Endothelial cell (in vitro differentiated cells): ENCODE measurements around the gene CLIP1. TPM values are rescaled to one million over a fixed set of nuclear protein-coding genes. Genes with fewer than 3 reads are reported as not detected.
"Not testable (repeated sequence)": the region's sequence is repeated elsewhere in the genome, so short reads cannot be mapped to it uniquely, and the experiment has no call there.

Experiments
- DNase-seq: peaks from one replicate; pipeline ENCODE4 v3.0.0; 2021; ENCODE audit warnings: low spot score
- H3K27ac Mint-ChIP-seq: one replicate; pipeline ENCODE4 v1.8.0; 2021; ENCODE audit warnings: mixed read lengths, inconsistent platforms; ENCODE audit not compliant: unreplicated experiment
- H3K27me3 Mint-ChIP-seq: one replicate; pipeline ENCODE4 v1.8.0; 2021; ENCODE audit warnings: mild to moderate bottlenecking, moderate library complexity, mixed read lengths, inconsistent platforms; ENCODE audit not compliant: unreplicated experiment
- H3K36me3 Mint-ChIP-seq: one replicate; pipeline ENCODE4 v1.8.0; 2021; ENCODE audit warnings: mild to moderate bottlenecking, low read depth, mixed read lengths, inconsistent platforms; ENCODE audit not compliant: unreplicated experiment
- H3K4me1 Mint-ChIP-seq: one replicate; pipeline ENCODE4 v1.8.0; 2021; ENCODE audit warnings: mild to moderate bottlenecking, mixed read lengths, inconsistent platforms; ENCODE audit not compliant: unreplicated experiment
- H3K4me3 Mint-ChIP-seq: one replicate; pipeline ENCODE4 v1.8.0; 2021; ENCODE audit warnings: mild to moderate bottlenecking, mixed read lengths, inconsistent platforms; ENCODE audit not compliant: unreplicated experiment
- H3K9me3 Mint-ChIP-seq: one replicate; pipeline ENCODE4 v1.8.0; 2021; ENCODE audit warnings: mixed read lengths, inconsistent platforms; ENCODE audit not compliant: unreplicated experiment
- total RNA-seq: library from RNA; stranded (reverse); fragmentation: NEBNext Ultra II Directional; extraction: Animal tissue kit (Norgen Biotek cat#: 25700); gene quantifications from one replicate; pipeline ENCODE4 v1.2.1, GENCODE V29; 2021; ENCODE audit not compliant: unreplicated experiment
- TF ChIP-seq, protein P1 (sequence below): fragments of 200-600 bp; sonication (generic); IDR thresholded peaks from one replicate; pipeline ENCODE4 v1.5.0; 2021; ENCODE audit warnings: antibody characterized with exemption; ENCODE audit not compliant: unreplicated experiment

The CLIP1 gene
- total RNA-seq, 1 donor from 2014 or later: 57.7 TPM

DNA sequence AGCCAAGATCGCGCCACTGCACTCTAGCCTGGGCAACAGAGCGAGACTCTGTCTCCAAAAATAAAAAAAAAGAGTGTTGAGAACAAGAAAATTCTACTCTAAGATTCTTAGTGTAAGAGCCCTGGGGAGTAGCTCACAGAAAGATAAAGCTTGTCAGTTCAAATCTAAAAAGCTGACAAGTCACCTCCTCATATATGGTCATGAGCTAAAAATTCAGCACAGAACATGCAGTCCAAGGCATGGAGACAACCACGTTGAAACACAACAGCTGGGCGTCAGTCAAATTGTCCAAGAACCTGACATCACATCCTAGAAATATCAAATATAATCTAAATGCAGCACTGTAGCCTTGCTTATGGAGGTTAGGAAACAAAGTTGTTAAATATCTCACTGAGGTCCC, 47.8 kb downstream of the CLIP1 start:
- DNase-seq: no peak
- Mint-ChIP-seq H3K27ac (no peak overlapping the region), H3K36me3 (peaks cover 26% of the 10 kb centered on the region), H3K4me3 (no peak overlapping the region), H3K9me3 (no peaks in the 10 kb centered on the region), H3K4me1 (peaks cover 21% of the 10 kb centered on the region), H3K27me3 (peaks cover 2% of the 10 kb centered on the region)
- TF ChIP-seq, protein P1, sequence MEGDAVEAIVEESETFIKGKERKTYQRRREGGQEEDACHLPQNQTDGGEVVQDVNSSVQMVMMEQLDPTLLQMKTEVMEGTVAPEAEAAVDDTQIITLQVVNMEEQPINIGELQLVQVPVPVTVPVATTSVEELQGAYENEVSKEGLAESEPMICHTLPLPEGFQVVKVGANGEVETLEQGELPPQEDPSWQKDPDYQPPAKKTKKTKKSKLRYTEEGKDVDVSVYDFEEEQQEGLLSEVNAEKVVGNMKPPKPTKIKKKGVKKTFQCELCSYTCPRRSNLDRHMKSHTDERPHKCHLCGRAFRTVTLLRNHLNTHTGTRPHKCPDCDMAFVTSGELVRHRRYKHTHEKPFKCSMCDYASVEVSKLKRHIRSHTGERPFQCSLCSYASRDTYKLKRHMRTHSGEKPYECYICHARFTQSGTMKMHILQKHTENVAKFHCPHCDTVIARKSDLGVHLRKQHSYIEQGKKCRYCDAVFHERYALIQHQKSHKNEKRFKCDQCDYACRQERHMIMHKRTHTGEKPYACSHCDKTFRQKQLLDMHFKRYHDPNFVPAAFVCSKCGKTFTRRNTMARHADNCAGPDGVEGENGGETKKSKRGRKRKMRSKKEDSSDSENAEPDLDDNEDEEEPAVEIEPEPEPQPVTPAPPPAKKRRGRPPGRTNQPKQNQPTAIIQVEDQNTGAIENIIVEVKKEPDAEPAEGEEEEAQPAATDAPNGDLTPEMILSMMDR: no peak

DNA sequence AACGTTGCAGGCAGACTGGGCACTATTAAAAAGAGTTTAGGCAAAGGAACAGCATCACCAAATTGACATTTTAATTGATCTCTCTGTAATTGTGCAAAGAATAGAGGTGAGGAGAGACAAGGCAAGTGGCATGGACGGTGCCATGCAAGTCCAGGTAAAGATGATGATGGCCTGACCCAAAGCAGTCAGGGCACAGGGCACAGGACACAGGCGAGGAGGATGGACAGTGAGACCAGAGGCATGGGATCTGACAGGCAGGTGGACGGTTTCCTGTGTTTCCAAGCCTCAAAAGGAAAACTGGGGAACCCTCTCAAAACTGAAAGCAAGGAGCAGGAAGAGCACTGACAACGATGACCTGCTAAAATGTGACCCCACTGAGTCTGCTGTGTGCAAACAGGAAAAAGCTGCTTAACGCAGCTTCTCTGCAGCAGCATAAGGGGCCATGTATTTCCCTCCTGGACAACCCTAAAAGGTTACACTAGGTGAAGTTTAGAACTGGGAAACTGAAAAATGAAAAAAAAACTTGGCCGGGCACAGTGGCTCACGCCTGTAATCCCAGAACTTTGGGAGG, 50.9 kb downstream of the CLIP1 start:
- H3K36me3 Mint-ChIP-seq: peaks cover 18% of the 10 kb centered on the region
- no peaks in the 10 kb centered on the region for H3K9me3 Mint-ChIP-seq
- H3K4me3 Mint-ChIP-seq: peak overlapping the region; percentile 49
- peaks cover 4% of the 10 kb centered on the region for H3K27me3 Mint-ChIP-seq
- H3K4me1 Mint-ChIP-seq: peaks cover 43% of the 10 kb centered on the region
- TF ChIP-seq, protein P1: no peak
- DNase-seq: peak; percentile 6
- peak overlapping the region; percentile 74 for H3K27ac Mint-ChIP-seq

DNA sequence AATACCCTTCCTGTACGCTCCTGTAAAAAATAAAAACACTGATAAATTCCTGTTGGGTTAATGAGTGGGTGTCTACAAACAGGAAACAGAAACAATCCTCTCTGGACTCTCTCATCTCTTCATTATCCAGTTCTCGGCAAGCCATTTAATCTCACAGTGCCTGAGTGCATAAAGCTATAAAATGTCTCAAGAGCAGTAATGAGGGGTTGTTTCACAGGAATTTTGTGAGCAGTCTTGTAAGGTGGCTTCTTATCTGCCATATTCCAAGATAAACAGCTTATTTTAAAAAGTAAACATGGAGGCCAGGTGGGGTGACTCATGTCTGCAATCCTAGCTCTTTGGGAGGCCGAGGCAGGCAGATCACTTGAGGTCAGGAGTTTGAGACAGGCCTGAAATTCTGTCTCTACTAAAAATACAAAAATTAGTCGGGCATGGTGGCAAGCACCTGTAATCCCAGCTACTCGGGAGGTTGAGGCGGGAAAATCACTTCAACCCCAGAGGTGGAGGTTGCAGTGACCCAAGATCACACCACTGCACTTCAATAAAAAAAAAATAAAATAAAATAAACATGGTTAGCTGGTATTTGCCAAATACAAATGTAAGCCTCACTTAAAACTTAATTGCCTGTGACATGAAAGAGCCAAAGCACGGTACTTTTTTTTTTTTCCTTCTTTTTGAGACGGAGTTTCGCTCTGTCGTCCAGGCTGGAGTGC, 54.0 kb downstream of the CLIP1 start:
- Mint-ChIP-seq H3K4me1 (peaks cover 45% of the 10 kb centered on the region), H3K27ac (peak overlapping the region; percentile 89), H3K27me3 (peaks cover 4% of the 10 kb centered on the region), H3K4me3 (no peak overlapping the region), H3K9me3 (no peaks in the 10 kb centered on the region), H3K36me3 (peaks cover 14% of the 10 kb centered on the region)
- DNase-seq: no peak
- TF ChIP-seq, protein P1: no peak

DNA sequence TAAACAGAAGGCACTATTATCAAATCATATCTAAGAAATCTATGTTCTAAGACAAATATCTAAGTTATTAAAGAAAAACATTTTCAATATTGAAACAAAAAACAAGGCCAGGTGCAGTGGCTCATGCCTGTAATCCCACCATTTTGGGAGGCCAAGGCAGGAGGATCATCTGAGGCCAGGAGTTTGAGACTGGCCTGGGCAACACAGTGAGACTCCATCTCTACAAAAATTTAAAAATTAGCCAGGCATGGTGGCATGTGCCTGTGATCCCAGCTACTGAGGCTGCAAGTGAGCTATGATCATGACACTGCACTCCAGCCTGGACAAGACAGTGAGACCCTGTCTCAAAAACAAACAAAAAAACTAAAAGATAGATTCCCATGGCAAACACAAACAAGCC, 54.8 kb downstream of the CLIP1 start:
- peak overlapping the region; percentile 89 for H3K27ac Mint-ChIP-seq
- H3K27me3 Mint-ChIP-seq, H3K4me3 Mint-ChIP-seq, DNase-seq, H3K9me3 Mint-ChIP-seq: not testable (repeated sequence)
- H3K36me3 Mint-ChIP-seq: peaks cover 15% of the 10 kb centered on the region
- peaks cover 44% of the 10 kb centered on the region for H3K4me1 Mint-ChIP-seq

DNA sequence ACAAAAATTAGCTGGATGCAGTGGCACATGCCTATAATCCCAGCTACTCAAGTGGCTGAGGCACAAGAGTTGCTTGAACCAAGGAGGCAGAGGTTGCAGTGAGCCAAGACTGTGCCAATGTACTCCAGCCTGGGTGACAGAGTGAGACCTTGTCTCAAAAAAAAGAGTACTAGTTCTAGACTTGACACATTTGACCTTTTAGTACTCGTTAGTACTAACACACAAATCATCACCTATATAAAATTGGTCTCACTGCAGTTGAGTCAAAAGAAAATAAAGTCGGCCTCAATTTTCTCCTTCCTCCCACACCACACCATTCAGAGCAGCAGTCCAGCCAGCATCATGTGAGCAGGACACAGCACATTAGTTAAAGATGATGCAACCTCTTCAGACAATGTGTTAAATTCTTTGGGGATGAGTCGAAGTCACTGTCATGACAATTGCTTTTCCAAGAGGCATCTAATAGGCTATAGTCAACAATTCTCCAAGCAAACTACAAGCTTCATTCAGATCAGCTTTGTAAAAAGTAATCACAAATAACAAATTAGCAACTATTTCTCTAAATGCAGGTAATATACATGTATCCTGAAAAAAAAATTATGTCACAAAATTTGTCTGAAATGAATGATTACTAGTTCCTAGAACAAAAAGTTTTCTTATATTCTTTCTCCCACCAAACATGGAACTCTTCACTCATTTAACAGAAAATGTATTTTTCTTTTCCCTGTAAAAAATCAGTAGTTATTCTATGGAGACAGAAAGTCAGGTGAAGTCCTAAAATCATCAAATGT, 55.6 kb downstream of the CLIP1 start:
- Mint-ChIP-seq H3K4me3 (peak overlapping the region; percentile 42), H3K9me3 (no peaks in the 10 kb centered on the region), H3K36me3 (peaks cover 15% of the 10 kb centered on the region), H3K4me1 (peaks cover 41% of the 10 kb centered on the region), H3K27ac (peak overlapping the region; percentile 80), H3K27me3 (peaks cover 4% of the 10 kb centered on the region)
- DNase-seq: peak; percentile 13
- TF ChIP-seq, protein P1: no peak

DNA sequence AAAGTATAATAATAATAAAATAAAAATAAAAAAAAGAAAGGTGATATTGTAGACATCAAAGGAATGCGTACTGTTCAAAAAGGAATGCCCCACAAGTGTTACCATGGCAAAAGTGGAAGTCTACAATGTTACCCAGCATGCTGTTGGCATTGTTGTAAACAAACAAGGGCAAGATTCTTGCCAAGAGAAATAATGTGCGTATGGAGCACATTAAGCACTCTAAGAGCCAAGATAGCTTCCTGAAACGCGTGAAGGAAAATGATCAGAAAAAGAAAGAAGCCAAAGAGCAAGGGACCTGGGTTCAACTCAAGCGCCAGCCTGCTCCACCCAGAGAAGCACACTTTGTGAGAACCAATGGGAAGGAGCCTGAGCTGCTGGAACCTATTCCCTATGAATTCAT, 57.2 kb downstream of the CLIP1 start:
- H3K27ac Mint-ChIP-seq, DNase-seq: not testable (repeated sequence)
- peaks cover 25% of the 10 kb centered on the region for H3K4me1 Mint-ChIP-seq

More for the DNA sequence above, 57.2 kb downstream of the CLIP1 start:
- not testable (repeated sequence) for H3K9me3 Mint-ChIP-seq, H3K4me3 Mint-ChIP-seq, H3K27me3 Mint-ChIP-seq
- H3K36me3 Mint-ChIP-seq: peaks cover 16% of the 10 kb centered on the region
